HepG2 (cell line): ENCODE results near the gene BLVRB. TPM values are rescaled to one million over a fixed set of nuclear protein-coding genes. Genes with fewer than 3 reads are reported as not detected.

ENCODE experiments used
- ERF ChIP-seq: IDR thresholded peaks from 2 replicates; pipeline ENCODE4 v1.6.1; 2018; ENCODE audit warnings: missing biosample characterization, missing genetic modification reagents
- JUN ChIP-seq: sonication (generic); formaldehyde crosslinking; IDR thresholded peaks from 2 replicates; pipeline ENCODE4 v1.4.0; 2020; ENCODE audit warnings: mild to moderate bottlenecking, missing genetic modification reagents
- KMT2A ChIP-seq: sonication (generic); formaldehyde crosslinking; IDR thresholded peaks from 2 replicates; pipeline ENCODE4 v1.4.0; 2020; ENCODE audit warnings: missing genetic modification reagents
- MYC ChIP-seq: sonication (generic); formaldehyde crosslinking; IDR thresholded peaks from 2 replicates; pipeline ENCODE4 v1.9.0; 2021; ENCODE audit warnings: missing genetic modification reagents, borderline replicate concordance
- ONECUT2 ChIP-seq: sonication (generic); formaldehyde crosslinking; IDR thresholded peaks from 2 replicates; pipeline ENCODE4 v1.4.0; 2020; ENCODE audit warnings: missing genetic modification reagents
- PHB2 ChIP-seq: fragments of 450-650 bp; IDR thresholded peaks from 2 replicates; pipeline ENCODE4 v1.6.1; 2018; ENCODE audit not compliant: partially characterized antibody
- TEAD3 ChIP-seq: optimal IDR thresholded peaks from 2 replicates; pipeline ENCODE3; 2016; ENCODE audit warnings: borderline replicate concordance
- THAP11 ChIP-seq: IDR thresholded peaks from 2 replicates; pipeline ENCODE4 v1.6.1; 2016; ENCODE audit warnings: missing biosample characterization, missing genetic modification reagents
- YEATS4 ChIP-seq: sonication (generic); formaldehyde crosslinking; IDR thresholded peaks from 2 replicates; pipeline ENCODE4 v1.4.0; 2020; ENCODE audit warnings: missing genetic modification reagents, borderline replicate concordance
- ZNF292 ChIP-seq: sonication (generic); formaldehyde crosslinking; IDR thresholded peaks from 2 replicates; pipeline ENCODE4 v1.8.1; 2022; ENCODE audit warnings: mild to moderate bottlenecking, low read depth, missing genetic modification reagents, borderline replicate concordance
- ZNF652 ChIP-seq: IDR thresholded peaks from 2 replicates; pipeline ENCODE4 v1.6.1; 2016; ENCODE audit warnings: low read depth, borderline replicate concordance
- ZNF766 ChIP-seq: sonication (generic); formaldehyde crosslinking; IDR thresholded peaks from 2 replicates; pipeline ENCODE4 v1.5.0; 2020; ENCODE audit warnings: missing genetic modification reagents, borderline replicate concordance
- polyA plus RNA-seq, 8 experiments: library from polyadenylated mRNA; depleted of rRNA in 3 of 8; stranded (reverse) in 7 of 8; unstranded in 1 of 8; fragments of >200 nt; fragmentation: Illumina TruSeq in 4 of 8; extraction: Trizol in 4 of 8; gene quantifications; 2 replicates each; pipeline versions ENCODE4 v1.2.1 to v1.2.3, GENCODE V29; 2011 to 2016; ENCODE audit warnings: low read depth in 4 of 8, missing spikeins in 1 of 8, mixed read lengths in 1 of 8; ENCODE audit not compliant: insufficient read depth in 1 of 8
- total RNA-seq, 5 experiments: library from RNA; depleted of rRNA; stranded (reverse); fragments of >200 nt; fragmentation: Illumina TruSeq; extraction: Trizol; gene quantifications; 2 replicates each; pipeline ENCODE4 v1.2.3, GENCODE V29; 2016; ENCODE audit warnings: low read depth in 1 of 5
- TF ChIP-seq, protein P1 (sequence below): sonication (generic); formaldehyde crosslinking; IDR thresholded peaks from 2 replicates; pipeline ENCODE4 v1.4.0; 2020; ENCODE audit warnings: mild to moderate bottlenecking, missing genetic modification reagents
- TF ChIP-seq, protein P2 (sequence below): IDR thresholded peaks from 2 replicates; pipeline ENCODE4 v1.6.1; 2012; ENCODE audit warnings: low read depth, low read length, improper control_type of control experiment
- TF ChIP-seq, protein P3 (sequence below): IDR thresholded peaks from 2 replicates; pipeline ENCODE4 v1.6.1; 2016; ENCODE audit warnings: mild to moderate bottlenecking, missing biosample characterization, missing genetic modification reagents
- TF ChIP-seq, protein P4 (sequence below): sonication (generic); formaldehyde crosslinking; IDR thresholded peaks from 2 replicates; pipeline ENCODE4 v1.5.0; 2020; ENCODE audit warnings: mild to moderate bottlenecking, missing genetic modification reagents
- TF ChIP-seq, protein P5 (sequence below): sonication (generic); formaldehyde crosslinking; IDR thresholded peaks from 2 replicates; pipeline ENCODE4 v1.5.1; 2020; ENCODE audit warnings: missing genetic modification reagents, mild to moderate bottlenecking, borderline replicate concordance
- TF ChIP-seq, protein P6 (sequence below): sonication (generic); formaldehyde crosslinking; IDR thresholded peaks from 2 replicates; pipeline ENCODE4 v1.5.0; 2020; ENCODE audit warnings: mild to moderate bottlenecking, low read depth, missing genetic modification reagents, borderline replicate concordance

Gene BLVRB
- total and polyA plus RNA-seq, 2 of the 13 experiments (the other 11 are each of a cell fraction or from before 2014, with no cell fraction given), result 25.9 to 51.4 TPM

DNA sequence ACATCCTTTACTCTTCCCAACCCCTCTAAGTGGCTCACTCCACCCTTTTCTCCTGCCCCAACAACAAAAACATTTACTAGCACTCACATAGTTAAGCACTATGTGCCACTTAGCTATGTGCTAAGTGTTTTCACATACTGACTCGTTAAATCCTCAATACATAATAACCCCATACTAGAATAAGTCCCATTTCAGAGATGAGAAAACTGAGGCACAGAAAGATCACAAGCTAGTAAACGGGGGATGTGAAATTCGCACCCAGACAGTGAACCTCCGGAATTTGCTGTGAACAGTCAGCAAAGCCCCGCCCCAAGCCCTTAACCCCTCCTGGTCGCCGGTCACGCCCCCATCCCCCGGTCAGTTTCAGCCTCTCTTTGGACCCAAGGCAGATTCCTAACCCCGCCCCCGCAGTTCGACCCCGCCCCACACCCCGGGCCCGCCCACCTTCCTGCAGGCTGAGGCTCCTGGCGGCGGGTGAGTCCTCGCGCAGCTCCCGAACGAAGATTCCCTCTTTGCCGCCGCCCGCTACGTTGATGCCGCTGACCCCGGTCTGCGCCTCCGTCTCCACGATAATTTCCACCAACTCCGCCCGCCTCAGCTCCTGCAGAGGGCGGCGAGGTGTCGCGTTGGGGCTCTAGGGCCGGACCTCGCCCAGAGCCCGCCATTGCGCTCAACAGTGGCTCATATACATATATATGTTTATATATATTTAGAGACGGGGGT is 62.1 kb downstream of the BLVRB start (continued):
- TF ChIP-seq, protein P1, sequence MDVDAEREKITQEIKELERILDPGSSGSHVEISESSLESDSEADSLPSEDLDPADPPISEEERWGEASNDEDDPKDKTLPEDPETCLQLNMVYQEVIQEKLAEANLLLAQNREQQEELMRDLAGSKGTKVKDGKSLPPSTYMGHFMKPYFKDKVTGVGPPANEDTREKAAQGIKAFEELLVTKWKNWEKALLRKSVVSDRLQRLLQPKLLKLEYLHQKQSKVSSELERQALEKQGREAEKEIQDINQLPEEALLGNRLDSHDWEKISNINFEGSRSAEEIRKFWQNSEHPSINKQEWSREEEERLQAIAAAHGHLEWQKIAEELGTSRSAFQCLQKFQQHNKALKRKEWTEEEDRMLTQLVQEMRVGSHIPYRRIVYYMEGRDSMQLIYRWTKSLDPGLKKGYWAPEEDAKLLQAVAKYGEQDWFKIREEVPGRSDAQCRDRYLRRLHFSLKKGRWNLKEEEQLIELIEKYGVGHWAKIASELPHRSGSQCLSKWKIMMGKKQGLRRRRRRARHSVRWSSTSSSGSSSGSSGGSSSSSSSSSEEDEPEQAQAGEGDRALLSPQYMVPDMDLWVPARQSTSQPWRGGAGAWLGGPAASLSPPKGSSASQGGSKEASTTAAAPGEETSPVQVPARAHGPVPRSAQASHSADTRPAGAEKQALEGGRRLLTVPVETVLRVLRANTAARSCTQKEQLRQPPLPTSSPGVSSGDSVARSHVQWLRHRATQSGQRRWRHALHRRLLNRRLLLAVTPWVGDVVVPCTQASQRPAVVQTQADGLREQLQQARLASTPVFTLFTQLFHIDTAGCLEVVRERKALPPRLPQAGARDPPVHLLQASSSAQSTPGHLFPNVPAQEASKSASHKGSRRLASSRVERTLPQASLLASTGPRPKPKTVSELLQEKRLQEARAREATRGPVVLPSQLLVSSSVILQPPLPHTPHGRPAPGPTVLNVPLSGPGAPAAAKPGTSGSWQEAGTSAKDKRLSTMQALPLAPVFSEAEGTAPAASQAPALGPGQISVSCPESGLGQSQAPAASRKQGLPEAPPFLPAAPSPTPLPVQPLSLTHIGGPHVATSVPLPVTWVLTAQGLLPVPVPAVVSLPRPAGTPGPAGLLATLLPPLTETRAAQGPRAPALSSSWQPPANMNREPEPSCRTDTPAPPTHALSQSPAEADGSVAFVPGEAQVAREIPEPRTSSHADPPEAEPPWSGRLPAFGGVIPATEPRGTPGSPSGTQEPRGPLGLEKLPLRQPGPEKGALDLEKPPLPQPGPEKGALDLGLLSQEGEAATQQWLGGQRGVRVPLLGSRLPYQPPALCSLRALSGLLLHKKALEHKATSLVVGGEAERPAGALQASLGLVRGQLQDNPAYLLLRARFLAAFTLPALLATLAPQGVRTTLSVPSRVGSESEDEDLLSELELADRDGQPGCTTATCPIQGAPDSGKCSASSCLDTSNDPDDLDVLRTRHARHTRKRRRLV (CRISPR knock-in tag), result no peak
- TF ChIP-seq ERF (CRISPR knock-in tag), result 0 out of 2 replicates have a peak, but pooled peaks have one; percentile 16
- no peak for TF ChIP-seq ZNF652 (CRISPR knock-in tag)
- TF ChIP-seq KMT2A (CRISPR knock-in tag), result no peak
- peak; percentile 16; the same call in 1 of the 2 replicates for TF ChIP-seq THAP11 (CRISPR knock-in tag)
- 0 out of 2 replicates have a peak, but pooled peaks have one; percentile 24 for TF ChIP-seq MYC (CRISPR knock-in tag)
- TF ChIP-seq, protein P2, sequence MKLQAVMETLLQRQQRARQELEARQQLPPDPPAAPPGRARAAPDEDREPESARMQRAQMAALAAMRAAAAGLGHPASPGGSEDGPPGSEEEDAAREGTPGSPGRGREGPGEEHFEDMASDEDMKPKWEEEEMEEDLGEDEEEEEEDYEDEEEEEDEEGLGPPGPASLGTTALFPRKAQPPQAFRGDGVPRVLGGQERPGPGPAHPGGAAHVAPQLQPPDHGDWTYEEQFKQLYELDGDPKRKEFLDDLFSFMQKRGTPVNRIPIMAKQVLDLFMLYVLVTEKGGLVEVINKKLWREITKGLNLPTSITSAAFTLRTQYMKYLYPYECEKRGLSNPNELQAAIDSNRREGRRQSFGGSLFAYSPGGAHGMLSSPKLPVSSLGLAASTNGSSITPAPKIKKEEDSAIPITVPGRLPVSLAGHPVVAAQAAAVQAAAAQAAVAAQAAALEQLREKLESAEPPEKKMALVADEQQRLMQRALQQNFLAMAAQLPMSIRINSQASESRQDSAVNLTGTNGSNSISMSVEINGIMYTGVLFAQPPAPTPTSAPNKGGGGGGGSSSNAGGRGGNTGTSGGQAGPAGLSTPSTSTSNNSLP, result no peak
- no peak for TF ChIP-seq ONECUT2 (CRISPR knock-in tag)
- TF ChIP-seq YEATS4 (CRISPR knock-in tag), result 0 out of 2 replicates have a peak, but pooled peaks have one; percentile 10
- TF ChIP-seq PHB2, result no peak
- TF ChIP-seq JUN (CRISPR knock-in tag), result no peak
- TF ChIP-seq ZNF766 (CRISPR knock-in tag), result no peak
- TF ChIP-seq TEAD3, result no peak
- TF ChIP-seq, protein P3, sequence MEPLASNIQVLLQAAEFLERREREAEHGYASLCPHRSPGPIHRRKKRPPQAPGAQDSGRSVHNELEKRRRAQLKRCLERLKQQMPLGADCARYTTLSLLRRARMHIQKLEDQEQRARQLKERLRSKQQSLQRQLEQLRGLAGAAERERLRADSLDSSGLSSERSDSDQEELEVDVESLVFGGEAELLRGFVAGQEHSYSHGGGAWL, result no peak
- TF ChIP-seq, protein P4, sequence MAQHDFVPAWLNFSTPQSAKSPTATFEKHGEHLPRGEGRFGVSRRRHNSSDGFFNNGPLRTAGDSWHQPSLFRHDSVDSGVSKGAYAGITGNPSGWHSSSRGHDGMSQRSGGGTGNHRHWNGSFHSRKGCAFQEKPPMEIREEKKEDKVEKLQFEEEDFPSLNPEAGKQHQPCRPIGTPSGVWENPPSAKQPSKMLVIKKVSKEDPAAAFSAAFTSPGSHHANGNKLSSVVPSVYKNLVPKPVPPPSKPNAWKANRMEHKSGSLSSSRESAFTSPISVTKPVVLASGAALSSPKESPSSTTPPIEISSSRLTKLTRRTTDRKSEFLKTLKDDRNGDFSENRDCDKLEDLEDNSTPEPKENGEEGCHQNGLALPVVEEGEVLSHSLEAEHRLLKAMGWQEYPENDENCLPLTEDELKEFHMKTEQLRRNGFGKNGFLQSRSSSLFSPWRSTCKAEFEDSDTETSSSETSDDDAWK (CRISPR knock-in tag), result no peak
- TF ChIP-seq ZNF292, result no peak
- TF ChIP-seq, protein P5, sequence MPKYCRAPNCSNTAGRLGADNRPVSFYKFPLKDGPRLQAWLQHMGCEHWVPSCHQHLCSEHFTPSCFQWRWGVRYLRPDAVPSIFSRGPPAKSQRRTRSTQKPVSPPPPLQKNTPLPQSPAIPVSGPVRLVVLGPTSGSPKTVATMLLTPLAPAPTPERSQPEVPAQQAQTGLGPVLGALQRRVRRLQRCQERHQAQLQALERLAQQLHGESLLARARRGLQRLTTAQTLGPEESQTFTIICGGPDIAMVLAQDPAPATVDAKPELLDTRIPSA (CRISPR knock-in tag), result no peak
- TF ChIP-seq, protein P6, sequence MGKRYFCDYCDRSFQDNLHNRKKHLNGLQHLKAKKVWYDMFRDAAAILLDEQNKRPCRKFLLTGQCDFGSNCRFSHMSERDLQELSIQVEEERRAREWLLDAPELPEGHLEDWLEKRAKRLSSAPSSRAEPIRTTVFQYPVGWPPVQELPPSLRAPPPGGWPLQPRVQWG (CRISPR knock-in tag), result no peak
